Panc1 (cell line): ENCODE measurements around the gene SELENOS. TPM values are rescaled to one million over a fixed set of nuclear protein-coding genes. Genes with fewer than 3 reads are reported as not detected.

Experiments used
- ATAC-seq: fragments of 200-7000 bp; cut with Tn5 transposase; 2 replicates; pipeline ENCODE4 v1.9.1; 2020; ENCODE audit warnings: mild to moderate bottlenecking, moderate library complexity
- BruUV-seq: library from RNA; stranded (reverse); fragments of 400-500 nt; replicated peaks from 2 replicates; lab custom pipeline; 2021; lab: Mats Ljungman, UMichigan
- CTCF ChIA-PET: fragments of 300-600 bp; sonication (Branson Sonifier 250); formaldehyde crosslinking; loops from one replicate; lab custom pipeline; 2022; ENCODE audit warnings: antibody characterized with exemption; lab: Charles Lee
- POLR2A ChIA-PET: fragments of 300-600 bp; sonication (Branson Sonifier 250); formaldehyde crosslinking; loops from one replicate; lab custom pipeline; 2022; ENCODE audit warnings: antibody characterized with exemption; lab: Charles Lee
- DNase-seq: peaks from one replicate; pipeline ENCODE4 v3.0.0-alpha.2; 2010; ENCODE audit warnings: low read depth, low spot score
- H3K27ac ChIP-seq: 2 replicates; pipeline ENCODE4 v1.5.1; 2011; ENCODE audit warnings: mild to moderate bottlenecking, low read length, inconsistent platforms
- H3K27me3 ChIP-seq: fragments of 200-500 bp; sonication (Bioruptor generic); 2 replicates; pipeline ENCODE4 v1.6.0; 2014; ENCODE audit warnings: low read length, inconsistent platforms; ENCODE audit not compliant: control insufficient read depth, insufficient read depth
- H3K36me3 ChIP-seq: fragments of 200-500 bp; sonication (Bioruptor generic); 2 replicates; pipeline ENCODE4 v1.5.1; 2014; ENCODE audit warnings: inconsistent platforms, mild to moderate bottlenecking, low read length, moderate library complexity; ENCODE audit not compliant: control insufficient read depth, insufficient read depth
- H3K4me1 ChIP-seq: 2 replicates; pipeline ENCODE4 v1.5.1; 2011; ENCODE audit warnings: inconsistent platforms, mild to moderate bottlenecking, low read length, moderate library complexity; ENCODE audit not compliant: control insufficient read depth, insufficient read depth
- H3K4me3 ChIP-seq, 2 experiments: 2 replicates each; pipeline ENCODE4 v1.5.1; 2011 to 2012; ENCODE audit warnings: low read depth in 2 of 2, low read length in 2 of 2, mild to moderate bottlenecking in 2 of 2, inconsistent platforms in 1 of 2, moderate library complexity in 1 of 2
- H3K9me3 ChIP-seq: fragments of 200-500 bp; sonication (Bioruptor generic); 2 replicates; pipeline ENCODE4 v1.5.1; 2014; ENCODE audit warnings: low read depth, mild to moderate bottlenecking, inconsistent platforms, low read length, moderate library complexity; ENCODE audit not compliant: control insufficient read depth, insufficient read depth
- POLR2AphosphoS5 ChIP-seq: IDR thresholded peaks from 2 replicates; pipeline ENCODE4 v1.6.1; 2012; ENCODE audit warnings: mild to moderate bottlenecking, low read depth, low read length, moderate library complexity
- SIN3A ChIP-seq: IDR thresholded peaks from 2 replicates; pipeline ENCODE4 v1.6.1; 2012; ENCODE audit warnings: low read depth, mild to moderate bottlenecking, low read length, moderate library complexity, borderline replicate concordance; ENCODE audit not compliant: insufficient read depth
- TCF7L2 ChIP-seq: IDR thresholded peaks from 2 replicates; pipeline ENCODE4 v1.6.1; 2011; ENCODE audit warnings: mild to moderate bottlenecking, low read depth, low read length, inconsistent platforms
- in situ Hi-C: cut with HindIII; loops from 2 replicates; pipeline ENCODE4 v1.10.0; 2016; ENCODE audit warnings: low sequenced_read_pairs, low pct_unique_long_range_greater_than_20kb
- intact Hi-C: fragments of 100-400 bp; cut with micrococcal nuclease; formaldehyde crosslinking; loops from one replicate; pipeline ENCODE4 v1.10.0; 2022; ENCODE audit not compliant: unreplicated experiment
- total RNA-seq: library from RNA; stranded (reverse); gene quantifications from one replicate; pipeline ENCODE4 v1.2.1, GENCODE V29; 2021; ENCODE audit not compliant: unreplicated experiment
- TF ChIP-seq, protein P1 (sequence below): fragments of 450-650 bp; IDR thresholded peaks from 2 replicates; pipeline ENCODE4 v1.5.1; 2017; ENCODE audit warnings: mild to moderate bottlenecking
- TF ChIP-seq, protein P2 (sequence below), 2 experiments: IDR thresholded peaks; 2 replicates each; pipeline ENCODE4 v1.6.1; 2011 to 2012; ENCODE audit warnings: low read depth in 2 of 2, control low read depth in 1 of 2, low read length in 1 of 2, mild to moderate bottlenecking in 1 of 2, moderate library complexity in 1 of 2; ENCODE audit not compliant: insufficient read depth in 1 of 2

Gene SELENOS
- total RNA-seq, 1 experiment from 2014 or later, result 74.9 TPM

DNA sequence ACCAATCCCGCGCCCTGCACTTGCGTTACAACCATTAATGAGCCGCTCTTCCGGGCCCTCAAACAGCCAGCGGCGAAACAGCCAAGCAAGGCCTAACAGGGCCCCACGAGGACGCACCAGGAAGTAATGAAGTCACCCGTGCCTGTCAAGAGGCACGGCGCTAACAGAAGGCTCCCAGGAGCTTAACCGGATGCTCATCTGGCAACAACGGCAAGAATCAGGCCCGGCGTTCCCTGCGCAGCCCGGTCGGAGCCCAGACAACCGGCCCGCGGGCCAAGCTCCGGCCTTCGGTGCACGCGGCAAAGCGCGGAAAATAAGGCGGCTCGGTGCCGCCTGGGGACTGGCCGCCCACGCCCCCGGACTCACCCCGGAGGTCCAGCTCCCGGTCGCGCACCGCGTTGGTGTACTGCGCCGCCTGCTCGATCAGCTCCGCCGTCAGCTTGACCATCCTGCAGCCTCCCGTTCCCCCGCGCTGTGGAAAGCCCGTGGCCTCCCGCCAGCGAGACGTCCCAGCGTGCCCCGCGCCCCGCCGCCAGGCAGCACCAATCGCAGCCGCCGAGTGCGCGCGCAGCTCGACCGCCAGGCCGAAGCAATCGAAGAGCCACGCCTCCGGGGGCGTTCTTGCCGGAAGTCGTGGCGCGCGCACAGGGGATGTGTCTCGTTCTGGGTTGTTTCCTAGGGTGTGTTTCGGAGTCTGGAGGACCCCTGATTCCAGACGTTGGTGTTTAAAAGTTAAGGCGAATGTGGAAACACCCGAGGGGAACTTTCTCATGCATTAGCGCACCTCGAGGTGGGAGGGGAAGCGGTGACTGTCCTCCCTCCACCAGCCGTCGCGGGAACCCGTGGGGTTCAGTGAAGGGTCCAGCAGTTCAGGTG, 17.7 kb upstream of the SELENOS start, which contains the start of gene SNRPA1:
TSS of gene SNRPA1 (minus strand) at position 518 of the 876 bp plus-strand sequence. CDS start at position 448, 70 bp downstream.
- H3K36me3 ChIP-seq, result peaks cover 25% of the 10 kb centered on the region
- CTCF ChIA-PET, result interaction anchor here (0.6 kb wide), 1 partner anchor 954 kb away, joined by 5 read pairs; no protein-coding TSS in a partner anchor
- H3K4me3 ChIP-seq, result peak within 1 kb of the TSS; percentile 89 to 90
- POLR2A ChIA-PET, result no interaction called here
- DNase-seq, result no peak
- no peaks in the 10 kb centered on the region for H3K9me3 ChIP-seq
- in situ Hi-C loops, result no loop called here
- TF ChIP-seq, protein P1, sequence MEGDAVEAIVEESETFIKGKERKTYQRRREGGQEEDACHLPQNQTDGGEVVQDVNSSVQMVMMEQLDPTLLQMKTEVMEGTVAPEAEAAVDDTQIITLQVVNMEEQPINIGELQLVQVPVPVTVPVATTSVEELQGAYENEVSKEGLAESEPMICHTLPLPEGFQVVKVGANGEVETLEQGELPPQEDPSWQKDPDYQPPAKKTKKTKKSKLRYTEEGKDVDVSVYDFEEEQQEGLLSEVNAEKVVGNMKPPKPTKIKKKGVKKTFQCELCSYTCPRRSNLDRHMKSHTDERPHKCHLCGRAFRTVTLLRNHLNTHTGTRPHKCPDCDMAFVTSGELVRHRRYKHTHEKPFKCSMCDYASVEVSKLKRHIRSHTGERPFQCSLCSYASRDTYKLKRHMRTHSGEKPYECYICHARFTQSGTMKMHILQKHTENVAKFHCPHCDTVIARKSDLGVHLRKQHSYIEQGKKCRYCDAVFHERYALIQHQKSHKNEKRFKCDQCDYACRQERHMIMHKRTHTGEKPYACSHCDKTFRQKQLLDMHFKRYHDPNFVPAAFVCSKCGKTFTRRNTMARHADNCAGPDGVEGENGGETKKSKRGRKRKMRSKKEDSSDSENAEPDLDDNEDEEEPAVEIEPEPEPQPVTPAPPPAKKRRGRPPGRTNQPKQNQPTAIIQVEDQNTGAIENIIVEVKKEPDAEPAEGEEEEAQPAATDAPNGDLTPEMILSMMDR, result no peak
- TF ChIP-seq, protein P2, sequence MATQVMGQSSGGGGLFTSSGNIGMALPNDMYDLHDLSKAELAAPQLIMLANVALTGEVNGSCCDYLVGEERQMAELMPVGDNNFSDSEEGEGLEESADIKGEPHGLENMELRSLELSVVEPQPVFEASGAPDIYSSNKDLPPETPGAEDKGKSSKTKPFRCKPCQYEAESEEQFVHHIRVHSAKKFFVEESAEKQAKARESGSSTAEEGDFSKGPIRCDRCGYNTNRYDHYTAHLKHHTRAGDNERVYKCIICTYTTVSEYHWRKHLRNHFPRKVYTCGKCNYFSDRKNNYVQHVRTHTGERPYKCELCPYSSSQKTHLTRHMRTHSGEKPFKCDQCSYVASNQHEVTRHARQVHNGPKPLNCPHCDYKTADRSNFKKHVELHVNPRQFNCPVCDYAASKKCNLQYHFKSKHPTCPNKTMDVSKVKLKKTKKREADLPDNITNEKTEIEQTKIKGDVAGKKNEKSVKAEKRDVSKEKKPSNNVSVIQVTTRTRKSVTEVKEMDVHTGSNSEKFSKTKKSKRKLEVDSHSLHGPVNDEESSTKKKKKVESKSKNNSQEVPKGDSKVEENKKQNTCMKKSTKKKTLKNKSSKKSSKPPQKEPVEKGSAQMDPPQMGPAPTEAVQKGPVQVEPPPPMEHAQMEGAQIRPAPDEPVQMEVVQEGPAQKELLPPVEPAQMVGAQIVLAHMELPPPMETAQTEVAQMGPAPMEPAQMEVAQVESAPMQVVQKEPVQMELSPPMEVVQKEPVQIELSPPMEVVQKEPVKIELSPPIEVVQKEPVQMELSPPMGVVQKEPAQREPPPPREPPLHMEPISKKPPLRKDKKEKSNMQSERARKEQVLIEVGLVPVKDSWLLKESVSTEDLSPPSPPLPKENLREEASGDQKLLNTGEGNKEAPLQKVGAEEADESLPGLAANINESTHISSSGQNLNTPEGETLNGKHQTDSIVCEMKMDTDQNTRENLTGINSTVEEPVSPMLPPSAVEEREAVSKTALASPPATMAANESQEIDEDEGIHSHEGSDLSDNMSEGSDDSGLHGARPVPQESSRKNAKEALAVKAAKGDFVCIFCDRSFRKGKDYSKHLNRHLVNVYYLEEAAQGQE (IDR thresholded peaks at IDR 0.05; ENCODE audit: insufficient read depth in 1 of 2, low read depth in 2 of 2, low read length in 1 of 2), result no peak
- TF ChIP-seq SIN3A (peak; percentile 98; the same call in 1 of the 2 replicates), TCF7L2 (peak; percentile 63; the same call in 1 of the 2 replicates), POLR2AphosphoS5 (peak; percentile 88)
- ATAC-seq, result peak; percentile 92
- peak within 1 kb of the TSS; percentile 97 for H3K27ac ChIP-seq
- intact Hi-C loops, result loop anchor here (5.0 kb wide), 2 partner anchors 197 to 282 kb away; no protein-coding TSS in a partner anchor
- BruUV-seq, result no TSS peak
- no peaks in the 10 kb centered on the region for H3K27me3 ChIP-seq
- peaks cover 25% of the 10 kb centered on the region for H3K4me1 ChIP-seq

DNA sequence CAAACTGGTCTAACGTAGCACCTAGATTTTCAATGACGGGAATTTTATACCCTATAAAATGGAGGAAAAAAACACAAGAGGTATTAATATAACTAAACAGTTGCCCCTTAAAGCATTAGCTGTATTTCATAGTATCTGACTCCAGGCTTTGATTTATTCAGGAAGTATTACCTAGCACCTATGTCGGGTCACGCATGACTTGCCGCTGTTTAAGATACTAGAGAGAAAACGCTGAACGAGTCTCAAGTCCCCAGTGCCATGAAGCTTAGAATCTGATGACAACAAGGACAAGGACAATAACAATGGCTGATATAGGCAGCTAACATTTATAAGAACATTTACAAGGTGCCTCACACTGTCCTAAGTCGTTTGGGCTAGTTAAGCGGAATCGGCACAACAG, 15.8 kb upstream of the SELENOS start:
- DNase-seq, result no peak
- H3K27me3 ChIP-seq, result no peaks in the 10 kb centered on the region
- peaks cover 23% of the 10 kb centered on the region for H3K4me1 ChIP-seq
- in situ Hi-C loops (no loop called here), intact Hi-C loops (no loop called here)
- H3K27ac ChIP-seq, result peak overlapping the region; percentile 97
- TSS peak; percentile 61 for BruUV-seq
- no peaks in the 10 kb centered on the region for H3K9me3 ChIP-seq
- peaks cover 30% of the 10 kb centered on the region for H3K36me3 ChIP-seq
- ChIA-PET CTCF (interaction anchor here (0.5 kb wide), 1 partner anchor 362 kb away, joined by 5 read pairs; no protein-coding TSS in a partner anchor), POLR2A (interaction anchor here (0.6 kb wide), 1 partner anchor 8 kb away, joined by 3 read pairs; no protein-coding TSS in a partner anchor)
- peak overlapping the region; percentile 89 to 90 for H3K4me3 ChIP-seq
- TF ChIP-seq, protein P2 (IDR thresholded peaks at IDR 0.05; ENCODE audit: insufficient read depth in 1 of 2, low read depth in 2 of 2, low read length in 1 of 2), result no peak
- TF ChIP-seq, protein P1, result no peak
- TF ChIP-seq POLR2AphosphoS5 (no peak), SIN3A (no peak), TCF7L2 (no peak)
- no peak for ATAC-seq
